OCI-LY3 (cell line): Measurements from ENCODE around the gene PDE4DIP.
"Not testable (repeated sequence)": the region's sequence is repeated elsewhere in the genome, so short reads cannot be mapped to it uniquely, and the experiment has no call there.

Source experiments
- H2AFZ ChIP-seq: fragments of 200-600, 300-600 bp; shearing (Covaris generic); 2 replicates; pipeline ENCODE4 v1.6.0; 2014; ENCODE audit warnings: antibody characterized with exemption, low read depth, low read length
- H3K27ac ChIP-seq: fragments of 200-600, 300-600 bp; sonication (generic); 2 replicates; pipeline ENCODE4 v1.5.1; 2014; ENCODE audit warnings: mild to moderate bottlenecking, low read length, moderate library complexity, mixed read lengths
- H3K27me3 ChIP-seq: fragments of 200-600, 300-600 bp; sonication (generic); 2 replicates; pipeline ENCODE4 v1.6.1; 2014; ENCODE audit warnings: low read depth, low read length, mixed read lengths
- H3K36me3 ChIP-seq: fragments of 200-600, 300-600 bp; sonication (generic); replicated peaks from 2 replicates; pipeline ENCODE3; 2014; ENCODE audit warnings: low read depth, low read length, mixed read lengths
- H3K4me1 ChIP-seq: fragments of 300-600, 200-600 bp; sonication (generic); 2 replicates; pipeline ENCODE4 v1.6.1; 2014; ENCODE audit warnings: low read length, mixed read lengths
- H3K4me2 ChIP-seq: fragments of 200-600, 300-600 bp; sonication (generic); 2 replicates; pipeline ENCODE4 v1.6.1; 2014; ENCODE audit warnings: low read length, mixed read lengths
- H3K4me3 ChIP-seq: fragments of 300-600, 200-600 bp; sonication (generic); 2 replicates; pipeline ENCODE4 v1.5.1; 2014; ENCODE audit warnings: antibody characterized with exemption, mild to moderate bottlenecking, low read length, moderate library complexity
- H3K79me2 ChIP-seq: fragments of 300-600, 200-600 bp; shearing (Covaris generic); 2 replicates; pipeline ENCODE4 v1.6.1; 2014; ENCODE audit warnings: mild to moderate bottlenecking, low read length, mixed read lengths
- H3K9ac ChIP-seq: fragments of 300-600, 200-600 bp; shearing (Covaris generic); 2 replicates; pipeline ENCODE4 v1.6.0; 2014; ENCODE audit warnings: mild to moderate bottlenecking, low read length, moderate library complexity
- H3K9me3 ChIP-seq: fragments of 200-600, 300-600 bp; shearing (Covaris generic); 2 replicates; pipeline ENCODE4 v1.6.1; 2014; ENCODE audit warnings: low read length, mixed read lengths; ENCODE audit not compliant: insufficient read depth
- H4K20me1 ChIP-seq: fragments of 200-600, 300-600 bp; sonication (generic); 2 replicates; pipeline ENCODE4 v1.6.1; 2016; ENCODE audit warnings: low read length, mixed read lengths; ENCODE audit not compliant: insufficient read depth

PDE4DIP gene

GRCh38 chr1:148960212-148961000 is 116.2 kb downstream of the PDE4DIP start:
- not testable (repeated sequence) for H3K36me3 ChIP-seq, H3K9me3 ChIP-seq, H3K79me2 ChIP-seq, H3K9ac ChIP-seq, H3K4me2 ChIP-seq, H2AFZ ChIP-seq, H3K4me1 ChIP-seq, H3K27me3 ChIP-seq, H3K27ac ChIP-seq, H3K4me3 ChIP-seq, H4K20me1 ChIP-seq

DNA sequence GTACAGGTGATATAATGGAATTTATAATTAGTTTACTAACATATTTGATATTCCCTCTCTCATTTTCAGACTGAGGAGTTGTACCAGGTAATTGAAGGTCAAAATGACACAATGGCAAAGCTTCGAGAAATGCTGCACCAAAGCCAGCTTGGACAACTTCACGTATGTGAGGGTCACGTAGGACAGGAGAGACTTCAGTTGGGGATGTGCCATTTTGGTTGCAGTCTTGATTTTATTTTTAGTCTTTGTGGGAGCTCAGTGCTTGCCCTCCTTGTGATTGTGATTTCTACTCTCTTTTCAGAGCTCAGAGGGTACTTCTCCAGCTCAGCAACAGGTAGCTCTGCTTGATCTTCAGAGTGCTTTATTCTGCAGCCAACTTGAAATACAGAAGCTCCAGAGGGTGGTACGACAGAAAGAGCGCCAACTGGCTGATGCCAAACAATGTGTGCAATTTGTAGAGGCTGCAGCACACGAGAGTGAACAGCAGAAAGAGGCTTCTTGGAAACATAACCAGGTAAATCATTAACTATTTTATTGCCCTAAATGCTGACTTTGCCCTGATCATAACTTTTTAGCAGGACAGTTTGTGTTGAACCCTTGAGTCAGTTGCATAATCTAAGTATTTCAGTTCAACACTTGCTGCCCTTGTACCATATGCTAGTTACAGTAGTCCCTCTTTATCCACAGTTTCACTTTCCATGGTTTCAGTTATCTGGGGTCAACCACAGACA is 118.1 kb downstream of the PDE4DIP start:
- not testable (repeated sequence) for H3K4me1 ChIP-seq, H3K9me3 ChIP-seq, H4K20me1 ChIP-seq, H3K9ac ChIP-seq, H3K4me2 ChIP-seq, H3K27ac ChIP-seq, H3K36me3 ChIP-seq, H2AFZ ChIP-seq, H3K4me3 ChIP-seq, H3K27me3 ChIP-seq, H3K79me2 ChIP-seq

GRCh38 chr1:148966084-148966483 is 121.9 kb downstream of the PDE4DIP start:
- H3K4me1 ChIP-seq, H3K4me3 ChIP-seq, H4K20me1 ChIP-seq, H3K9ac ChIP-seq, H3K4me2 ChIP-seq, H2AFZ ChIP-seq, H3K27ac ChIP-seq, H3K36me3 ChIP-seq, H3K27me3 ChIP-seq, H3K79me2 ChIP-seq, H3K9me3 ChIP-seq: not testable (repeated sequence)

DNA sequence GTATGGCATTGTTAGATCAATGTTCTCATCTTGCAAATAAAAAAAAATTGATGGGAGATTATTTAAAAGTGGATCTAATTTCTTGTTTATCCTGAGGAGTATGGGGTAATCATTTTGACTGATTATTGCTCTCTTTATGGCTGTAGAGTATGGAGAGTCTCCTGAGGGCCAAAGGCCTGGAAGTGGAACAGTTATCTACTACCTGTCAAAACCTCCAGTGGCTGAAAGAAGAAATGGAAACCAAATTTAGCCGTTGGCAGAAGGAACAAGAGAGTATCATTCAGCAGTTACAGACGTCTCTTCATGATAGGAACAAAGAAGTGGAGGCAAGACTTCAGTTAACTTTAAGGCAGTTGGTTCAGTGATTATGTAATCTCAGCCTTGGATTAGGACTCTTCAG is 123.4 kb downstream of the PDE4DIP start:
- not testable (repeated sequence) for H2AFZ ChIP-seq, H3K9me3 ChIP-seq, H3K4me1 ChIP-seq, H3K4me3 ChIP-seq, H3K79me2 ChIP-seq, H3K36me3 ChIP-seq, H3K27me3 ChIP-seq, H3K27ac ChIP-seq, H3K4me2 ChIP-seq, H3K9ac ChIP-seq, H4K20me1 ChIP-seq

DNA sequence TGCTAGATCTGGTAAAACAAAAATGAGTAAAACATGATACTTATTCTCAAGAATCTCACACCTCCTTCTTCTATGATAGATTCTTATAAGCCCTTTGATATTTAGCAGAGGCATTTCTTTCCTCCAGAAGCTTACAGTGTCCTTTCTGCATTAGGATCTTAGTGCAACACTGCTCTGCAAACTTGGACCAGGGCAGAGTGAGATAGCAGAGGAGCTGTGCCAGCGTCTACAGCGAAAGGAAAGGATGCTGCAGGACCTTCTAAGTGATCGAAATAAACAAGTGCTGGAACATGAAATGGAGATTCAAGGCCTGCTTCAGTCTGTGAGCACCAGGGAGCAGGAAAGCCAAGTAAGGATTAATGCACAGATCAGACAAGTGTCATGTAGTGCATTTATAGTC is 124.5 kb downstream of the PDE4DIP start:
- H3K36me3 ChIP-seq, H3K9me3 ChIP-seq, H4K20me1 ChIP-seq, H3K4me2 ChIP-seq, H3K9ac ChIP-seq, H3K79me2 ChIP-seq, H3K4me1 ChIP-seq, H2AFZ ChIP-seq, H3K27ac ChIP-seq, H3K27me3 ChIP-seq, H3K4me3 ChIP-seq: not testable (repeated sequence)

DNA sequence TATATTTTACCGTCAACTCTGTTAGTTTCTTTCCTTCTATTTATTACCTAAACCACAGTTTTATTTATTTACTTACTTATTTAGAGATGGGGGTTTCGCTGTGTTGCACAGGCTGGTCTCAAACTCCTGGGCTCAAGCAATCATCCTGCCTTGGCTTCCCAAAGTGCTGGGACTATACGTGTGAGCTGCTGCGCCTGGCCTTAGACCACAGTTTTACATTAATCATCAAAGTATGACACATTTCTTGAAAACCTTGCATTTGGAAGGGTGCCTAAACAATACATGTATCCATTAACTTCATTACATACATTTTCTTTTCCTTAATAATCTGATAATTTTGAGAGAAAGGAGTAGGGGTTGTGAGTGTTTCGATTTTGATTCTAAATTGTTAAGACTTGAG is 124.9 kb downstream of the PDE4DIP start:
- H2AFZ ChIP-seq, H3K27me3 ChIP-seq, H3K9me3 ChIP-seq, H4K20me1 ChIP-seq, H3K36me3 ChIP-seq, H3K79me2 ChIP-seq, H3K4me3 ChIP-seq, H3K4me1 ChIP-seq, H3K9ac ChIP-seq, H3K4me2 ChIP-seq, H3K27ac ChIP-seq: not testable (repeated sequence)

GRCh38 chr1:148975453-148975852 is 131.2 kb downstream of the PDE4DIP start:
- H3K9me3 ChIP-seq, H3K27me3 ChIP-seq, H4K20me1 ChIP-seq, H3K36me3 ChIP-seq, H3K79me2 ChIP-seq, H2AFZ ChIP-seq, H3K9ac ChIP-seq: not testable (repeated sequence)
- Histone ChIP-seq H3K4me3 (peak overlapping the region; percentile 54), H3K4me1 (peaks cover 33% of the 10 kb centered on the region), H3K4me2 (peak overlapping the region; percentile 73), H3K27ac (peak overlapping the region; percentile 79)

DNA sequence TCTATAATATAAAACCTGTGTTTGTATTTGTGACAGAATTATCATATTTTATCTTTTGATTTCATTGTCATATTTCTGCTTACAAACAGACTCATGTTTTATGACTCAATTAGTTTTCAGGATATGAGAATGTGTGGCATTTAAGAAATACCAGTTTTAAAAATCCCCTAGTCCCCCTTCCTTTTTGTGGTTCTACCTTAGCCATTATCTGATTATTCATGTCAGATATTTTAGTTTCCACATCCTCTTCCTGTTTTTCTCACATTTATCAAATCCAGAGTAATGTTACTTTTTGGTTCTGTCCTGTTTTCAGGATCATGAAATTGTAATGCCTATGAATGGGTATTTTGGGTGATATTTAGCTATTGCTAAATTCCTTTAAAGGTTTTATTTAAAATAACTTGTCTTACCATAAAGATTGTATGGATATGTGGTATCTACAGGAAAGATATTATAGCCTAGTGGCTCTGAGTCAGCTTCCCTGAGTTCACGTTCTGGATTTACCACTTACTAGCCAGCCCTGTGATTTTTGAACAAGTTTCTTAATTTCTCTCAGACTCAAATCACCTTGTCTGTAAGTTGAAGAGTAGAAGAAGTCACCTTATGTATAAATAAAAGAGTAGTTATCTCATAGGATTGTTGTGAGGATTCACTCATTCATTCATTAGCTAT is 131.8 kb downstream of the PDE4DIP start:
- not testable (repeated sequence) for H3K27me3 ChIP-seq, H4K20me1 ChIP-seq, H3K79me2 ChIP-seq, H2AFZ ChIP-seq, H3K9me3 ChIP-seq, H3K9ac ChIP-seq, H3K36me3 ChIP-seq
- H3K4me1 ChIP-seq: peaks cover 33% of the 10 kb centered on the region
- H3K4me3 ChIP-seq: peak overlapping the region; percentile 54
- peak overlapping the region; percentile 73 for H3K4me2 ChIP-seq
- peak overlapping the region; percentile 79 for H3K27ac ChIP-seq

DNA sequence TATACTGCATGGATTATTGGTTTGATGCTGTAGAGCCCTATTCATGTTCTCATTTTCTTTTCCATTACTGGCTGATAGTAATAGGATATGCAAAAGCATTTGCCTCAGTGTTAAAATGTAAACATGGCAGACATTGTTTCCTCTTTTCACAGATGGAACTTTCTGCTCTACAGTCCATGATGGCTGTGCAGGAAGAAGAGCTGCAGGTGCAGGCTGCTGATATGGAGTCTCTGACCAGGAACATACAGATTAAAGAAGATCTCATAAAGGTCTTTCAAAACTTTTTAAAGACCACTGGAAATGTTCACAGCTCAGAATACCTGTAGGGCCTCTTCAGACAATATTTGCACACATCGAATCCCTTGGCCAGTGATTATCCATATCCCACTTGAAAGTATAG is 133.6 kb downstream of the PDE4DIP start:
- not testable (repeated sequence) for H3K4me3 ChIP-seq, H3K9me3 ChIP-seq, H2AFZ ChIP-seq, H3K9ac ChIP-seq, H3K27me3 ChIP-seq, H3K79me2 ChIP-seq, H3K4me2 ChIP-seq, H3K36me3 ChIP-seq, H3K27ac ChIP-seq, H4K20me1 ChIP-seq
- H3K4me1 ChIP-seq: peaks cover 33% of the 10 kb centered on the region
